IPS-15b (cell line): Measurements from ENCODE around the gene GABRR2.

Experiments
- H3K27me3 ChIP-seq: one replicate; pipeline ENCODE4 v1.6.1; 2013; ENCODE audit warnings: low read length; ENCODE audit not compliant: control insufficient read depth, insufficient read depth
- H3K36me3 ChIP-seq: one replicate; pipeline ENCODE4 v1.6.1; 2013; ENCODE audit warnings: low read length; ENCODE audit not compliant: control insufficient read depth, insufficient read depth
- H3K4me1 ChIP-seq: one replicate; pipeline ENCODE4 v1.6.1; 2013; ENCODE audit warnings: mild to moderate bottlenecking, low read length; ENCODE audit not compliant: control insufficient read depth, insufficient read depth
- H3K4me3 ChIP-seq: one replicate; pipeline ENCODE4 v1.5.1; 2013; ENCODE audit warnings: low read depth, low read length
- H3K9ac ChIP-seq: one replicate; pipeline ENCODE4 v1.6.1; 2013; ENCODE audit warnings: low read depth, mild to moderate bottlenecking, low read length
- H3K9me3 ChIP-seq: one replicate; pipeline ENCODE4 v1.6.1; 2013; ENCODE audit warnings: mild to moderate bottlenecking, low read length; ENCODE audit not compliant: control insufficient read depth, insufficient read depth

The GABRR2 gene

DNA sequence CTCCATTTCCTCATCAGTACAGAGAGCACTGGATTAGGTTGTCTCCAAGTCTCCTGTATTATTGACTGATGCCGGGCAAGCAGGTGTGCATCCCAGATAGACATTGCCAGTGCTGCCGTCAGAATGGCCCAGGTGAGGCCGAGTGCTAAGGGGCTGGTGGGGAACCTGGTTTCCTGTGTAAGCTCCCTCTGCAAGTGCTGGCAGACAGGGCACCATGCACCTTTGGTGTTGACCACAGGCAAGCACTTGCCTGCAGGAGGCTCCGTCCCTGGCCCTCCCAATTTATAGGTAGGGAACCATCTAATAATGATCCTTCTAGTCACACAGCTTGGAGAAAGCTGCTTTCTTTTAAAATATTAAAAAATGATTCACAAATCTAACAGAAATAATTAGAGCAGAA, 98.7 kb downstream of the GABRR2 start:
- H3K27me3 ChIP-seq = no peaks in the 10 kb centered on the region
- H3K4me1 ChIP-seq = peaks cover 12% of the 10 kb centered on the region
- no peaks in the 10 kb centered on the region for H3K9me3 ChIP-seq
- H3K36me3 ChIP-seq = no peaks in the 10 kb centered on the region
- H3K9ac ChIP-seq = no peak overlapping the region
- H3K4me3 ChIP-seq = no peak overlapping the region

DNA sequence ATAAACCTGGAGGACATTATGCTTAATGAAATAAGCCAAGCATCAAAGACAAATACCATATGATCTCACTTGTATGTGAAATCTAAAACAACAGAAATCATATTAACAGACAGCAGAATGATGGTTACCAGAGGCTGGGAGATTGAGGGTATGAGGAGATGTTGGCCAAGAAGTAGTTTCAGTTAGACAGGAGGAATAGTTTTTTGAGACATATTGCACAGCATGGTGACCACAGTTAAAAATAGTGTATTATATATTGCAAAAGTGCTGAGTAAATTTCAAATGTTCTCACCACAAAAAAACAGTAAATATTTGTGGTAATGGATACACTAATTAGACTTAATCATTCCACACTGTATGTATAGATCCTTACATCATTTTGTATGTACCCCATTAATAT, 99.7 kb downstream of the GABRR2 start:
- Histone ChIP-seq H3K9me3 (no peaks in the 10 kb centered on the region), H3K36me3 (no peaks in the 10 kb centered on the region), H3K27me3 (no peaks in the 10 kb centered on the region), H3K9ac (no peak overlapping the region), H3K4me1 (peaks cover 14% of the 10 kb centered on the region), H3K4me3 (no peak overlapping the region)

DNA sequence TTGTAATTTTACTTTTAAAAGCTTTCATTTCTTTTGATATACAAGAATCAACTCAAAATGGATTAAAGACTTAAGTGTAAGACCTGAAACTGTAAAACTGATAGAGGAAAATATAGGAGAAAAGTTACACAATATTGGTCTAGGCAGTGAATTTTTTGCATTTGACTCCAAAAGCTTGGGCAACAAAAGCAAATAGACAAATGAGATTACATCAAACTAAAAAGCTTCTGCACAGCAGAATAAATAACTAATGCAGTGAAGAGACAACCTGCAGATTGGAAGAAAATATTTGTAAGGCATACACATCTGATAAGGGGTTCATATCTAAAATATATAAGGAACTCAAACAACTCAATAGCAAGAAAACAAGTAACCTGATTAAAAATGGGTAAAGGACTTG, 100.9 kb downstream of the GABRR2 start:
- H3K4me1 ChIP-seq = peaks cover 14% of the 10 kb centered on the region
- no peaks in the 10 kb centered on the region for H3K27me3 ChIP-seq
- no peaks in the 10 kb centered on the region for H3K36me3 ChIP-seq
- H3K9ac ChIP-seq = no peak overlapping the region
- H3K4me3 ChIP-seq = no peak overlapping the region
- no peaks in the 10 kb centered on the region for H3K9me3 ChIP-seq

DNA sequence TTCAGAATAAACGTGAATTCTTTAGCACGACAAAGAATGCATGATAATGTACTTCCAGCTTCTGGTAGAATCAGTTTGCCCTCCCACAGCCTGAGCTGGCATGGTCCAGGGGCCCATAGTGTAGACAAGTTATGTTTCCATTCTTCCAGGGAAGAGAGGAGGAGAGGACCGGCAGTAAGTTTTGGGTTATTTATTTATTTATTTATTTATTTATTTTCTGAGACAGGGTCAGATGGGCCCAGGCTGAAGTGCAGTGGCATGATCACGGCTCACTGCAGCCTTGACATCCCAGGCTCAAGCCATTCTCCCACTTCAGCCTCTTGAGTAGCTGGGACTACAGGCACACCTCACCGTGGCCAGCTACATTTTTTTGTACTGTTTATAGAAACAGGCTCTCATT, 102.6 kb downstream of the GABRR2 start:
- peaks cover 14% of the 10 kb centered on the region for H3K4me1 ChIP-seq
- H3K27me3 ChIP-seq = no peaks in the 10 kb centered on the region
- no peaks in the 10 kb centered on the region for H3K9me3 ChIP-seq
- H3K4me3 ChIP-seq = no peak overlapping the region
- H3K9ac ChIP-seq = no peak overlapping the region
- H3K36me3 ChIP-seq = no peaks in the 10 kb centered on the region

DNA sequence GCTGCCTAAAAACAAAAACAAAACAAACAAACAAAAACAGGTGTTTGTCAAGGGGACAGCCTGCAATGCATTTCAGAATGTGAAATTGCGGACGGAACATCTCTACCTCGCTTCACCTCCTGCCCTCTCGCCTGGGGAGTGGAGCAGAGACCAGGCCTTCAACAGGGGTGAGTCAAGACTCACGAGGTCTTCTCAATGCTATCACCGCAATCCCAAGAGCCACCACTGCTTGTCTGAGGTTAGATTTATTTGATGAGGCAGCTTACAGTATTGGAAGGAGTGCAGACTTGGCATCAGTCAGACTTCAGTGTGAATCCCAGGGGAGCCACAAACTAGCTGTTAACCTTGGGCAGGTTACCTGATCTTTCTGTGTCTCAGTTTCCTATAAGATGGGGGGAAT, 105.6 kb downstream of the GABRR2 start:
- H3K4me3 ChIP-seq = no peak overlapping the region
- no peaks in the 10 kb centered on the region for H3K9me3 ChIP-seq
- no peak overlapping the region for H3K9ac ChIP-seq
- no peaks in the 10 kb centered on the region for H3K27me3 ChIP-seq
- peaks cover 14% of the 10 kb centered on the region for H3K4me1 ChIP-seq
- H3K36me3 ChIP-seq = no peaks in the 10 kb centered on the region

DNA sequence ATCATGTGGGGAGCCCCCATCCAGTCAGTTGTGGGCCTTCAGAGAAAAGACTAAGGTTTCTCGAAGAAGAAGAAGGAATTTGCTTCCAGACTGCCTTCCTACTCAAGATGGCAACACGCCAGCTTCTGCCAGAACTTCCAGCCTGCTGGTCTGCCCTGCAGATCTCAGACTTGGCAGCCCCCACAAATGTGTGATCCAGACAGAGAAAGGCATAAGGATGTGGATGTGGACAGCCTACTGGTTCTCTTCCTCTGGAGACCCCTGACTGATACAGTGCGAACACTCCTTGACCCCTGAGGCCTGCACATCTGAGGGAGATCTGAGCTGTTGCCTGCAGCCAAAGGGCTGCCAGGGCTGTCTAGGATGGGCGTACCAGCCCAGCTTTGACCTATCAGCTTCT, 106.5 kb downstream of the GABRR2 start:
- no peak overlapping the region for H3K4me3 ChIP-seq
- no peak overlapping the region for H3K9ac ChIP-seq
- no peaks in the 10 kb centered on the region for H3K9me3 ChIP-seq
- H3K36me3 ChIP-seq = no peaks in the 10 kb centered on the region
- H3K27me3 ChIP-seq = no peaks in the 10 kb centered on the region
- H3K4me1 ChIP-seq = peaks cover 14% of the 10 kb centered on the region
